Activated CD8-positive, alpha-beta memory T cell treated with anti-CD3 and anti-CD28 coated beads, Interleukin-2, amount 50 U/mL, for 4 hours (primary cell): ENCODE results near the gene BPIFA3.
"Not testable (repeated sequence)": the region's sequence is repeated elsewhere in the genome, so short reads cannot be mapped to it uniquely, and the experiment has no call there.

Experiments
- DNase-seq: peaks from one replicate; pipeline ENCODE4 v3.0.0-alpha.2; 2020

The BPIFA3 gene

GRCh38 chr20:33217052-33217451 lies at the start of gene BPIFA3:
Gene BPIFA3, plus strand, starts transcription at chr20:33217352. Its CDS starts 185 bp downstream, at chr20:33217537.
- no peak for DNase-seq

- no peak for DNase-seq
These were observed 49.3 kb upstream of the BPIFA3 start, which contains the start of gene BPIFA2 for GRCh38 chr20:33167859-33168258. Gene BPIFA2, plus strand, starts transcription at chr20:33168159. Its CDS starts 987 bp downstream, at chr20:33169146.

- DNase-seq: no peak
These were observed 47.9 kb upstream of the BPIFA3 start for GRCh38 chr20:33169176-33169794.

DNA sequence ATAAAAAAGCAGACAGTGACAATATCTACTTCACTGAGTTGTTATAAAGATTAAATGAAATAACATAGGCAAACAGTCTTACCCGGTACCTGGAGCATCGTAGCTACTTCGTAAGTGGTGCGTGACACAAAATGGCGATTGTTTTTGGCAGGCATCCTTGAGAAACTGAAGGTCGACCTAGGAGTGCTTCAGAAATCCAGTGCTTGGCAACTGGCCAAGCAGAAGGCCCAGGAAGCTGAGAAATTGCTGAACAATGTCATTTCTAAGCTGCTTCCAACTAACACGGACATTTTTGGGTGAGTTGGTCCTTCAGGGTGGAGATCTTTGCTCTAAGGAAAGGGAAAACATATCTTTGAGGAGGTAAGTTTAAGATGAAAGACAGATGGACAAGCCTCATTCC lies 44.4 kb upstream of the BPIFA3 start:
- no peak for DNase-seq

DNA sequence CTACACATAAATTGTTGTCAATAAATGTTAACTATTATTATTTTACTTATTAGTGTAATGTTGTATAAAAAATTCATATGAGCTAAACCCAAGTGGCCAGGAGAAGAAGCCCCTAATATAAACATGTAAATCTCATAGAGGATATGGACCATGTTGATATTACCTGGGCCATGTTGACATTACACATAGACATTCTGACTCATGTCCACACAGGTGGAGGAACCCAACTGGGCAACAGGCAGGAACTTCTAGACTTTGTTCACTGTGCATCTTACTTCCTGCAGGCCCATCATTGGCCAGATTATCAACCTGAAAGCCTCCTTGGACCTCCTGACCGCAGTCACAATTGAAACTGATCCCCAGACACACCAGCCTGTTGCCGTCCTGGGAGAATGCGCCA lies 42.0 kb upstream of the BPIFA3 start:
- DNase-seq: no peak

GRCh38 chr20:33176101-33176500 lies 41.1 kb upstream of the BPIFA3 start:
- DNase-seq: no peak

DNA sequence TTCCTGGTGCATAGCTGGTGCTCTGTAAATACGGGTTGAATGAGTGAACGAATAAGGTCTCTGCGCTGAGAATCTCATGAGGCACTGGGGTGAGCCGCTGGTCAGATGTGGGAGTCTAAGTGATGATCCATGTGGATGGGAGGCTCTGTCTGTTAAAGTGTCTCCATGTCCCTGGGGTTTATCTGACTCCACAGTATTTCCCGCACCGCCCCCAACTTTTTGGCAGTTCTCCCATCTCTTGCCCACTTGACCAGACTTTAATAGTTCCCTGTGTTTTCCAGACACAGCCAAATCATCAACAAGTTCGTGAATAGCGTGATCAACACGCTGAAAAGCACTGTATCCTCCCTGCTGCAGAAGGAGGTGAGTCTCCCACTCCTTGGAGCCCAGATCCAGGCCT lies 39.3 kb upstream of the BPIFA3 start:
- no peak for DNase-seq

GRCh38 chr20:33178726-33179125 lies 38.4 kb upstream of the BPIFA3 start:
- no peak for DNase-seq

DNA sequence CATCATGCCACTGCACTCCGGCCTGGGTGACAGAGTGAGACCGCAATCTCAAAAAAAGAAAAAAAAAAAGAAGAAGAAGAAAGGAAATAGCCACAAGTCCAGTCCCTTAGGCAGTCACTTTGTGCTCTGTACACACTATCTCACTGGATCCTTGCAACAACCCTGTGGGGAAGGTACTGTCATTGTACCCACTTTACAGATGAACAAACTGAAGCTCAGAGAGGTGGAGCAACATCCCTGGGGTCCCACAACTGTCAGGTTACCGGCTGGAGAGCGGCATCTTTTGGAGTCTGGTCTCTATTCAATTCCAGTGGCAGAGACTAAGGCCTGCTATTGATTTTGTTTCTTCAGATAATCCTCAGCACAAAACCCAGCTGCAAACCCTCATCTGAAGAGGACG lies 37.0 kb upstream of the BPIFA3 start:
- DNase-seq: no peak

DNA sequence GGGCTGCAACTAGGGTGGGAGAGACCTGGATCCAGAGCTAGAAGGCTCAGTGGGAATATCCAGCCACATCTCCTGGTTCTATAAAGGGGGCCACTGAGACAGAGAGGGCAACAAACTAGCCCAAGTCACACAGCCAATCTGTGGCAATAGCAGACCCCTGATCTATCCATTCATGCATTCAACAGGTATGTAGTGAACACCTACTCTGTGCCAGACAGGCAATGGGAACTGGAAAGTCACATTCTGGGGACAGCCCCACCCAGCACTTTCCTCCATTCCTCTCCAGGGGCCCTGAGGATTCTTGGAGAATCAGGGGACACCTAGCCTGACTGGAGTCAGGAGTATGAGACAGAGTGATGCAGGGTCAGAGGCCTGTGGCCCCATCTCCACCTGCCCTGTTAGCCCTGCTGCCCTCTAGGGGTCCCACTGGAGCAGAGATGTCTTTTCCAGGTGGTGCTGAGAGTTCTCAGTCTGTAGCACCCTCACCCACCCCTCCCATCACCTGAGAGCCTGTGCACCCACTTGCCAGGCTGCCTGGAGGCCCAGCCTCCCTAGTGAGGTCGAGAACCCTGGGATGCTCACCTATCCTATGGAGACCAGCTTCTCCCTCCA lies 35.6 kb upstream of the BPIFA3 start:
- no peak for DNase-seq

- DNase-seq: no peak
These were observed 33.8 kb upstream of the BPIFA3 start for GRCh38 chr20:33183312-33183711.

DNA sequence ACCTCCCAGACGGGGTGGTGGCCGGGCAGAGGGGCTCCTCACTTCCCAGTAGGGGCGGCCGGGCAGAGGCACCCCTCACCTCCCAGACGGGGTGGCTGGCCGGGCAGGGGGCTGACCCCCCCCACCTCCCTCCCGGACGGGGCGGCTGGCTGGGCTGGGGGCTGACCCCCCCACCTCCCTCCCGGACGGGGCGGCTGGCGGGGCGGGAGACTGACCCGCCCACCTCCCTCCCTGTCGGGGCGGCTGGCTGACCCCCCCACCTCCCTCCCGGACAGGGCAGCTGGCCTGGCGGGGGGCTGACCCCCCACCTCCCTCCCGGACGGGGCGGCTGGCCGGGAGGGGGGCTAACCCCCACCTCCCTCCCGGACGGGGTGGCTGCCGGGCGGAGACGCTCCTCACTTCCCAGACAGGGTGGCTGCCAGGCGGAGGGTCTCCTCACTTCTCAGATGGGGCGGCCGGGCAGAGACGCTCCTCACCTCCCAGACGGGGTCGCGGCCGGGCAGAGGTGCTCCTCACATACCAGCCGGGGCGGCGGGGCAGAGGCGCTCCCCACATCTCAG lies 32.0 kb upstream of the BPIFA3 start:
- not testable (repeated sequence) for DNase-seq

DNA sequence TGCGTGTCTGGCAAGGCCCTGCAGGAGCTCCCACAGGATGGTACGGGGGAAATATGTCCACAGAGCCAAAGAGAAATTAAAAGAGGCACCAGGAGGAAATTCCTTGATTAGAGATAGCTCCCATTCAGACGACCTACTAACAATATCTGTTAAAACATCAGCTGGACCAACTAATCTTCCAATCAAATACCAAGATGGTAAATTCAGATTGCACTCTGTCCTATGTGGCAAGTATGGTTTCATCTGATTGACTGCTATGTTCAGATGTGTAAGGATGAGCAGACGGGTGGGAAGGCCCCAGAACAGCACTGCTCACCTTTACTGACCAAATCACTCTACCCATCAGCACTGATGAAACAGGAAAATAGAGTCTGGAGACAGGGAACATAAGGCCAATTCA lies 29.7 kb upstream of the BPIFA3 start:
- DNase-seq: no peak

- no peak for DNase-seq
These were observed 28.7 kb upstream of the BPIFA3 start for GRCh38 chr20:33188421-33188820.

DNA sequence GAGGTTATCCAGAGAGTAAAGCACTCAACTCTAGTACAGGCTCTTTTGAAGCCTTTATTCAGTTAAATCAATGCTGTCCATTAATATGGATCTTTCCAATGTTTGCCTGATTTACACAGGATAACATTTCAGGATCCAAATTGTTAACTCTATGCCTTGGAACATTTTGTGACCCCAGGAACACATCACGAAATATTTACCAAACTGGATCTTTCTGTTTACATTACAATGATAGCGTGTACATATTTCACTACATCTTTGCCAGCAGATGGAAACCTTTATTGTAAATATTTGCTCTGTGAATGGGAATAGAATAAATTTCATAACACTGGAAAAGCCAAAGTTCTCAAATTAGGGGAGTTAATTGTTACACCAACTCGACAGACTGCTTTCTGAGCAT lies 25.7 kb upstream of the BPIFA3 start:
- no peak for DNase-seq

- no peak for DNase-seq
These were observed 25.2 kb upstream of the BPIFA3 start for GRCh38 chr20:33191955-33192354.

DNA sequence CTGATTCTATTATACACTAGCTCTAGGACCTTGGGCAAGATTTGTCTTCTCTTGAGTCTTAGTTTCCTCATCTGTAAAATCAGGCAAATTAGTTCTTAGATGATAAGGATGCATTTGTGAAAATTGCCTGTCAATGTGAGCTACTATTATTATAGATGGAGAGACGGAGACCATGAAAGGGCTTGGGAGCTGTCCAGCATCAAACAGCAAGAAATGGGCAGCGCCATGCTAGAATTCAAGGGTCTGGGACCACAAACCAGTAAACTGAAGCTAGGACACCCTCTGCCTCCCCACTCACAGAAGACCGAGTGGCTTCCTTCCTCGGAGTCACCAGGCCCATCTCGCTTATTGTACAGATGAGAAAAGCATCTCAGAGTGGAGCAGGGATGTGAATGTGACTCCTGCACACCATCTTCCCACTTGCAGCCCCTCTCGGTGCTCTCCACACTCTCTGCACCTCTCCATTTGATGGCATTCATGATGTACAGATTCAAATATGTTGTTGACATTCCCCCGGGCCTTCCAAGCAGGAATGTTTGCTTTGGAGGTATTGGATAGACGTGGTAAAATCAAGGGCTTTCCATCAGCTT lies 24.1 kb upstream of the BPIFA3 start:
- no peak for DNase-seq

GRCh38 chr20:33199026-33199425 lies 18.1 kb upstream of the BPIFA3 start:
- no peak for DNase-seq

GRCh38 chr20:33202451-33202850 lies 14.7 kb upstream of the BPIFA3 start:
- DNase-seq: no peak

DNA sequence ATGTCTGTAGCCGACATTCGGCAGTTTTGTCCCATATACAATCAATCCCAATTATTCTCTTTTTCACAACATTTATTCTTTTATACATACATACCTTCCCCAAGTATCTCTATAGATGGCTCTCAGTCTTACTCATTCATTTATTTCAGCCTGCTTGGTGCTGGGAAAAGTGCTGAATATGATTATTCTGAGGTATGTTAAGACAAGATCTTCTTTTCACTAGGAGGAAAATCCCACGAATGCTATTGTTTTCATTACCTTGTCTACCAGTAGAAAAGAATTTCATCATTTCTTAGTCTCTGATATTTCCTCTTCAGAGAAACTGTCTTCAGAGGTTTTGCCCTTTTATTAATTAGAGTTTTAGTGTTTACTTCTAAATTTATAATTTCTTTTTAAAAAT lies 13.7 kb upstream of the BPIFA3 start:
- no peak for DNase-seq

DNA sequence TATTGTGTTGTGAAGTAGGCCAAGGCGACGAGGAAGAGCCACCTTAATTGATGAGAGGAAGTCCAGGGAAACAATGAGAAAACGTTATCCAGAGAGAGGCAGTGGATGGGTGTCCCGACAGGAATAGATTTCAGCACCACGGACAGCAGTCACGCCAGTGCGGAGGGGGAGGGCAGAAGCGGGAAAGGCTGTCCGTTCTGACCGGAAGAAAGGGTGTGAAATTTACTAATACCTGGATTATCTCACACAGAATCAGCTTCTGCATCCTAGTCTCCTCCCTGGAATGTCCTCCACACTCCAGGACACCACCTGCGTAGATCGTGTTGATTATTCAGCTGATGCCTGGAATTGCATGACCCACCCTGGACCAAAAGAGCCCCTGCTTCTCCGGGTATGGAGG lies 7.4 kb upstream of the BPIFA3 start:
- DNase-seq: peak; percentile 25

DNA sequence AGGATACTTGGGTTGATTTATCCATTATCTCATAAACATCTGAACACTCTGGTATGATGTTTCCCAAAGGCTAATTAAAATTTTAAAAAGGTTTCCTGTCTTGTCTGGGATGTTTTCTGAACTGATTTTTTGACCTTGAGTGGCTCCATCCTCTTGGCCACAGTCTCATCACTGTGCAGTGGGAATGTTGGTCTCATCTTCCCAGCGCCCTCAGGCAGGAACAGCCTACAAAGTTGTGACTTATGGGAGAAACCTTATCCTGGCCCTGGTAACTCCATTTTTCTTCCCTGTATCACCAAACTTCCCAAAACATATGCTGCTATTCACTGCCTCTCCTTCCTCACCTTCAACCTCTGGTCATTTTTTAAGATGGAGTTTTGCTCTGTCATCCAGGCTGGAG lies 6.8 kb upstream of the BPIFA3 start:
- no peak for DNase-seq

GRCh38 chr20:33211817-33212424 lies 5.2 kb upstream of the BPIFA3 start:
- no peak for DNase-seq

GRCh38 chr20:33224399-33224798 lies 7.2 kb downstream of the BPIFA3 start:
- no peak for DNase-seq
